ENCODE results near the gene PEG3. TPM values are rescaled to one million over a fixed set of nuclear protein-coding genes. Genes with fewer than 3 reads are reported as not detected.
A peak's percentile ranks its signal among the peaks of the same experiment; 100 is the strongest.

Gene PEG3
- total RNA-seq (10 to 100 TPM; 18.5 to 33.9 (median 23.3) TPM), polyA plus RNA-seq (1 to 10 TPM in 1 of 3 donors, under 1 TPM in 2; 0.23 to 2.2 (median 0.60) TPM)

DNA sequence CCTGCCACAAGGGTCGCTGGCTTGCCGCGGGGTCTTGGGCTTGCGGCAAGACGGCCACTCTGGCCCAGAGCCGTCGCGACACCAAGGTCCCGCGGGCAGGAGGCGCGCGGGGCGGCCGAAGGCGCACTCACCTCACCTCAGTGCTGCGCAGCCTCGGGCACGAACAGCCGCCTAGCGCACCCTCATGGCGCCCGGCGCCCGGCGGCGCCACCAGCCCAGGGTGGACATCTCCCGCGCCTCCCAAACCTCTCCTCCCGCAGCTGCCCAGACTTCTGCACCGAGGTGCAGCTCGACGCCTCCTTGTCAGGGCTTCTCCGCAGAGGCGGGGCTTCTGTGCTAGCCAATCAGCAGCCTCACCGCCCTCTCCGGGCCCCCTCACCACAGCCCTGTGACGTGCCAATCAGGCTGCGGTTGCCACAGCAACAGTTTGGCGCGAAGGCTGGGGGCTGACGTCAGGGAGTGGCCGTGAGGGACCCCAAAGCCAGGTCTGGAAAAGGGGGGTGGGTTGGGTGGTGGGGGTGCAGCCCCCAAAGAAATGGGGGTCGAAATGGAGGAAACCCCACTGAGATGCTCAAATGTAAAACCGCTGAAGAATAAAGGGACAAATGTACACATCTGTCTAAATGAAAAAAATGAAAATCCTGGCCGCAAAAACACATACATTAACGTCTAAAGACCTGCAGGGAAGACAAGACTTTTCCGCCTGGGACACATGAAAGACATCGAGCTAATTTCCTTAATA lies at the start of gene PEG3, which contains the start of gene ZIM2:
Gene PEG3, minus strand, starts transcription at position 276 of the 742 bp plus-strand sequence. CDS start 16,071 bp downstream, outside the sequence.
Gene ZIM2, minus strand, starts transcription at position 276 of the 742 bp plus-strand sequence. CDS start 16,449 bp downstream, outside the sequence.
- Histone ChIP-seq H3K4me1 (peaks cover 0 to 12% (median 2%) of the 10 kb centered on the region in 4 donors), H3K36me3 (no peaks in the 10 kb centered on the region), H3K9me3 (peaks cover 0 to 26% (median 0%) of the 10 kb centered on the region in 4 donors), H3K4me3 (peak within 1 kb of the TSS; percentile 49 to 63 (median 57)), H3K27me3 (no peaks in the 10 kb centered on the region), H3K27ac (peak within 1 kb of the TSS; percentile 88 to 92 (median 90))
- intact Hi-C loops (cut with DNase I) = loop anchor here (5.0 kb wide), 1 partner anchor 227 kb away; no protein-coding TSS in a partner anchor
- DNase-seq = peak; percentile 93
- 62 to 69% methylated on average over 49 of the region's 49 CpGs for WGBS, 2 donors
- peak; percentile 78 to 90 (median 84) for TF ChIP-seq POLR2AphosphoS5 (IDR thresholded peaks at IDR 0.05)
- no peak for TF ChIP-seq EP300 (IDR thresholded peaks at IDR 0.05)
- TF ChIP-seq, protein P1, sequence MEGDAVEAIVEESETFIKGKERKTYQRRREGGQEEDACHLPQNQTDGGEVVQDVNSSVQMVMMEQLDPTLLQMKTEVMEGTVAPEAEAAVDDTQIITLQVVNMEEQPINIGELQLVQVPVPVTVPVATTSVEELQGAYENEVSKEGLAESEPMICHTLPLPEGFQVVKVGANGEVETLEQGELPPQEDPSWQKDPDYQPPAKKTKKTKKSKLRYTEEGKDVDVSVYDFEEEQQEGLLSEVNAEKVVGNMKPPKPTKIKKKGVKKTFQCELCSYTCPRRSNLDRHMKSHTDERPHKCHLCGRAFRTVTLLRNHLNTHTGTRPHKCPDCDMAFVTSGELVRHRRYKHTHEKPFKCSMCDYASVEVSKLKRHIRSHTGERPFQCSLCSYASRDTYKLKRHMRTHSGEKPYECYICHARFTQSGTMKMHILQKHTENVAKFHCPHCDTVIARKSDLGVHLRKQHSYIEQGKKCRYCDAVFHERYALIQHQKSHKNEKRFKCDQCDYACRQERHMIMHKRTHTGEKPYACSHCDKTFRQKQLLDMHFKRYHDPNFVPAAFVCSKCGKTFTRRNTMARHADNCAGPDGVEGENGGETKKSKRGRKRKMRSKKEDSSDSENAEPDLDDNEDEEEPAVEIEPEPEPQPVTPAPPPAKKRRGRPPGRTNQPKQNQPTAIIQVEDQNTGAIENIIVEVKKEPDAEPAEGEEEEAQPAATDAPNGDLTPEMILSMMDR (IDR thresholded peaks at IDR 0.05) = no peak
- TF ChIP-seq POLR2A (IDR thresholded peaks at IDR 0.05) = peak in 1 of 2 donors; percentile 50

DNA sequence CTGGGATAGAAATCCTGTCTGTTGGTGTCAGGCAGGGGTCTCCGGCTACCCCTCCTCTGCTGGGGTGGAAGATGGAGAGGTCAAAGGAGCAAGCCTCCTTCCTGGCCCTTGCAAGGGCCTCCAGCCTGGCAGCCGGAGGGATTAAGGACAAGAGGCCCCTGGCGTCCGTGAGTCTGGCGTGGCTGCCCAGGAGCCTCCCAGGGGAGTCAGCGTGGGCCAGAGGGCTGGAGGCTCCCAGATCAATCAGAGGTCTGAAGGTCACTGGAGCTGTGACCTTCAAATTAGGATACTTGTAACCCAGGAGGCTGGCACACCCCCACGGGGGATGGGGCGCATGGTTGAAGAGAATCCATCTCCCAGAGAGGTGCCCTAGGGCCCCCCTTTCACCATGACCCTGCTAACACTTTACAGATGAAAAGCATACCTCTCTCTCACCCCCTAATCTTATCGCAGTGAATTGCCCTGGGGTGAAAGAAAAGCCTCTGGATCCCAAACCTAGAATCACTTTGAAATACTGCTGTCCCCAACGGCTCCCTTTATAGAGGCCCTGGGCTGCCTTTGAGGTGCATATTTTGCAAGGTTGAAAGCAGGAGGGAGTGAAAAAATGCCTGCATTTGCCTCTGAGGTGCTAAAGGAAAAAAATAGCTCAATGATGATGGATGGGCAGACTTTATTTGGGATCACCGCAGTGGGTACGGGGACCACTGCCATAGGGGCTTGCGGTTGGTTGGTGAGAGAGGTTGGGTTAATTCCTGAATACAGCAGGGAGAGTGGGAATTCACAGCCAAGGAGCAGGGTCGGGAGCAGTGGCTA lies 44.9 kb upstream of the PEG3 start:
- H3K36me3 ChIP-seq = no peaks in the 10 kb centered on the region
- H3K4me3 ChIP-seq = no peak overlapping the region
- no peaks in the 10 kb centered on the region for H3K4me1 ChIP-seq
- no peak for DNase-seq
- TF ChIP-seq EP300 (IDR thresholded peaks at IDR 0.05) (no peak), POLR2AphosphoS5 (IDR thresholded peaks at IDR 0.05) (no peak), POLR2A (IDR thresholded peaks at IDR 0.05) (no peak)
- TF ChIP-seq, protein P1 (IDR thresholded peaks at IDR 0.05) = no peak
- WGBS, 2 donors = 31 to 49% methylated on average over 14 of the region's 14 CpGs
- H3K9me3 ChIP-seq = peaks cover 0 to 14% (median 0%) of the 10 kb centered on the region in 4 donors
- H3K27ac ChIP-seq = no peak overlapping the region
- peaks cover 0 to 10% (median 0%) of the 10 kb centered on the region in 3 donors for H3K27me3 ChIP-seq
- intact Hi-C loops (cut with DNase I) = no loop called here

DNA sequence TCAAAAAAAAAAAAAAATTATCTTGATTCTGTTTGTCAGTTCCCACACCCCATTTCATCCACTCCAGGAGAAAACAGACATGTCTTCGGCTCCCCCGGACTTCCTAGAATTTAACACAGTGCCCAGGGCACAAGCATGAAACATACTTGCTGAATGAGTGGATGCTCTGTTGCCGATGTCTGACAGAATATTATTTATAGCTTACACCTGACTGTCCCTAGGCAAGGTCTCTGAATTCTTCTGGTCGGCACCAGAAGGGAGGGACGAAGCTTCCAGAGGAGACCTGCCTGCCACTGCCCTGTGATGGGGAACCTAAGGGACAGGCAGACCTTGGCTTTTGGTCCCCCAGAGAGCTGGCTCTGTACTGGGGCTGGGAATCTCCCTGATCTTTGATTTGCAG lies 43.9 kb upstream of the PEG3 start:
- 66 to 70% methylated on average over 5 of the region's 5 CpGs for WGBS, 2 donors
- no peak for DNase-seq
- no peak overlapping the region for H3K27ac ChIP-seq
- H3K4me1 ChIP-seq = no peaks in the 10 kb centered on the region
- intact Hi-C loops (cut with DNase I) = no loop called here
- peaks cover 0 to 12% (median 0%) of the 10 kb centered on the region in 4 donors for H3K9me3 ChIP-seq
- TF ChIP-seq, protein P1 (IDR thresholded peaks at IDR 0.05) = no peak
- TF ChIP-seq EP300 (IDR thresholded peaks at IDR 0.05) (no peak), POLR2AphosphoS5 (IDR thresholded peaks at IDR 0.05) (no peak), POLR2A (IDR thresholded peaks at IDR 0.05) (no peak)
- no peak overlapping the region for H3K4me3 ChIP-seq
- H3K36me3 ChIP-seq = no peaks in the 10 kb centered on the region
- peaks cover 0 to 10% (median 0%) of the 10 kb centered on the region in 3 donors for H3K27me3 ChIP-seq

DNA sequence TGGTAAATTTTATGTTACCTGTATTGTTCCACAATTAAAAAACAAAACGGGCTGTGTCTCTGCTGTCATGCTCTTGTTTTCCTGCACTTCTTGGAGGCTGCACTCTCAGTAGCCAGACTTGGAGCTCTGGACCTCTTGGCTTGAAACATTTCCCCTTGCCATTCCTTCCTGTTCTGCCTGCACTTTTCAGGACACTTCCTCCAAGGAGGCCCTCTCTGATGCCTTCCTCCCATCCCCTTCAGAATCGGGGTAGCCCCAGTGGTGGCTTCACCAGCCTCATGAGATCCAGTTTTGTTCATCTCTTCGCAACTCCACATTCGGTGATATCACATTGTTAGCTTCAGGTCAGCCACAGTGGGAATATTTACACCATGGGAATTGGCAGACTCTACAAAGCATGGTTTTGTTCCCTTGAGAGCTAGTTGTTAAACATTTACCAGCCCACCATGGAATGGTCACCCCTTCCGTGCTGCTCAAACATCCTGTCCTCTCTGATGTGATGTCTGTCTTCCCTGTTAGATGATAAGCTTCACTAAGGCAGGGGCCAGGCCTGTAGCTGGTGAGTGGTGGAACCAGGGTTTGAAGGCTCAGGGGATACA lies 40.2 kb upstream of the PEG3 start:
- no peak overlapping the region for H3K4me3 ChIP-seq
- peaks cover 0 to 17% (median 0%) of the 10 kb centered on the region in 4 donors for H3K9me3 ChIP-seq
- TF ChIP-seq, protein P1 (IDR thresholded peaks at IDR 0.05) = no peak
- TF ChIP-seq POLR2AphosphoS5 (IDR thresholded peaks at IDR 0.05) (no peak), POLR2A (IDR thresholded peaks at IDR 0.05) (no peak), EP300 (IDR thresholded peaks at IDR 0.05) (no peak)
- no peaks in the 10 kb centered on the region for H3K4me1 ChIP-seq
- no peak overlapping the region for H3K27ac ChIP-seq
- intact Hi-C loops (cut with DNase I) = no loop called here
- H3K36me3 ChIP-seq = no peaks in the 10 kb centered on the region
- peaks cover 0 to 10% (median 0%) of the 10 kb centered on the region in 3 donors for H3K27me3 ChIP-seq
- WGBS, 2 donors = 64 to 84% methylated on average over 5 of the region's 5 CpGs
- DNase-seq = no peak
